OCI-LY7 (cell line): ENCODE results near the gene AP1S3. TPM values are rescaled to one million over a fixed set of nuclear protein-coding genes. Genes with fewer than 3 reads are reported as not detected.

Experiments used
- BruUV-seq: library from RNA; stranded (reverse); fragments of 400-500 nt; replicated peaks from 2 replicates; lab custom pipeline; 2021; lab: Mats Ljungman, UMichigan
- CTCF ChIA-PET: fragments of 300-600 bp; sonication (Branson Sonifier 250); formaldehyde crosslinking; loops from one replicate; lab custom pipeline; 2022; ENCODE audit warnings: antibody characterized with exemption; ENCODE audit not compliant: unreplicated experiment; lab: Charles Lee
- POLR2A ChIA-PET: fragments of 300-600 bp; sonication (Branson Sonifier 250); formaldehyde crosslinking; loops from one replicate; lab custom pipeline; 2022; ENCODE audit warnings: antibody characterized with exemption; lab: Charles Lee
- DNase-seq: peaks from one replicate; pipeline ENCODE4 v3.0.0-alpha.2; 2015; ENCODE audit warnings: low spot score
- H2AFZ ChIP-seq: fragments of 200-600 bp; sonication (generic), shearing (Covaris generic); 2 replicates; pipeline ENCODE4 v1.6.1; 2014; ENCODE audit warnings: mild to moderate bottlenecking, antibody characterized with exemption, low read length, moderate library complexity
- H3K27ac ChIP-seq: fragments of 200-600 bp; sonication (generic); 2 replicates; pipeline ENCODE4 v1.5.1; 2014; ENCODE audit warnings: mixed run types, low read depth, mild to moderate bottlenecking, moderate library complexity, low read length, inconsistent platforms; ENCODE audit not compliant: poor library complexity, severe bottlenecking
- H3K36me3 ChIP-seq: fragments of 200-600 bp; sonication (generic); 2 replicates; pipeline ENCODE4 v1.6.1; 2014; ENCODE audit warnings: mild to moderate bottlenecking, antibody characterized with exemption, low read length, moderate library complexity, mixed read lengths; ENCODE audit not compliant: insufficient read depth
- H3K4me1 ChIP-seq: fragments of 200-600 bp; sonication (generic); 2 replicates; pipeline ENCODE4 v1.5.1; 2014; ENCODE audit warnings: mild to moderate bottlenecking, low read length; ENCODE audit not compliant: insufficient read depth, poor library complexity, severe bottlenecking
- H3K4me2 ChIP-seq: fragments of 200-600 bp; sonication (generic); 2 replicates; pipeline ENCODE4 v1.6.1; 2014; ENCODE audit warnings: mild to moderate bottlenecking, low read length
- H3K4me3 ChIP-seq: fragments of 200-600 bp; sonication (generic); 2 replicates; pipeline ENCODE4 v1.5.1; 2014; ENCODE audit warnings: mild to moderate bottlenecking, low read depth, low read length; ENCODE audit not compliant: poor library complexity, severe bottlenecking
- H3K79me2 ChIP-seq: fragments of 200-600 bp; sonication (generic); 2 replicates; pipeline ENCODE4 v1.6.1; 2016; ENCODE audit warnings: low read depth, mild to moderate bottlenecking, low read length, moderate library complexity, mixed read lengths; ENCODE audit not compliant: insufficient read depth
- H3K9me2 ChIP-seq: fragments of 200-600 bp; sonication (generic); 2 replicates; pipeline ENCODE4 v1.6.1; 2016; ENCODE audit warnings: mild to moderate bottlenecking, low read length, mixed read lengths; ENCODE audit not compliant: insufficient read depth
- H3K9me3 ChIP-seq: fragments of 200-600 bp; sonication (generic); 2 replicates; pipeline ENCODE4 v1.6.1; 2014; ENCODE audit warnings: mild to moderate bottlenecking, mixed run types, low read length, mixed read lengths
- H4K20me1 ChIP-seq: fragments of 200-600 bp; sonication (generic); 2 replicates; pipeline ENCODE4 v1.6.1; 2014; ENCODE audit warnings: mild to moderate bottlenecking, antibody characterized with exemption, low read length, moderate library complexity, mixed read lengths; ENCODE audit not compliant: insufficient read depth
- EZH2phosphoT487 ChIP-seq: fragments of 200-600 bp; sonication (generic); IDR thresholded peaks from 2 replicates; pipeline ENCODE4 v1.6.1; 2018; ENCODE audit warnings: low read depth, borderline replicate concordance, mild to moderate bottlenecking, mixed run types, antibody characterized with exemption, low read length, moderate library complexity, mixed read lengths
- intact Hi-C: fragments of 100-400 bp; cut with micrococcal nuclease; formaldehyde crosslinking; loops from one replicate; pipeline ENCODE4 v1.10.0; 2022; ENCODE audit not compliant: unreplicated experiment
- total RNA-seq, 2 experiments: library from RNA; depleted of rRNA in 1 of 2; stranded (reverse); fragments of >200 nt in 1 of 2; shearing (Covaris generic) in 1 of 2; gene quantifications; 2 replicates each; pipeline ENCODE4 v1.2.3, GENCODE V29; 2014 to 2022
- TF ChIP-seq, protein P1 (sequence below): fragments of 200-600 bp; sonication (generic); conservative IDR thresholded peaks from 2 replicates; pipeline ENCODE4 v1.5.1; 2014; ENCODE audit warnings: mild to moderate bottlenecking, antibody characterized with exemption, low read length, moderate library complexity, mixed read lengths

Gene AP1S3
- total RNA-seq, 2 experiments from 2014 or later = 11.2 to 32.1 TPM

GRCh38 chr2:223801736-223802135, 35.6 kb downstream of the AP1S3 start:
- H3K9me2 ChIP-seq = no peaks in the 10 kb centered on the region
- POLR2A ChIA-PET = interaction anchor here (0.6 to 12.7 kb wide), 10 partner anchors 8 to 70 kb away, joined by 3 to 178 read pairs (median 4); no protein-coding TSS in a partner anchor
- TF ChIP-seq, protein P1, sequence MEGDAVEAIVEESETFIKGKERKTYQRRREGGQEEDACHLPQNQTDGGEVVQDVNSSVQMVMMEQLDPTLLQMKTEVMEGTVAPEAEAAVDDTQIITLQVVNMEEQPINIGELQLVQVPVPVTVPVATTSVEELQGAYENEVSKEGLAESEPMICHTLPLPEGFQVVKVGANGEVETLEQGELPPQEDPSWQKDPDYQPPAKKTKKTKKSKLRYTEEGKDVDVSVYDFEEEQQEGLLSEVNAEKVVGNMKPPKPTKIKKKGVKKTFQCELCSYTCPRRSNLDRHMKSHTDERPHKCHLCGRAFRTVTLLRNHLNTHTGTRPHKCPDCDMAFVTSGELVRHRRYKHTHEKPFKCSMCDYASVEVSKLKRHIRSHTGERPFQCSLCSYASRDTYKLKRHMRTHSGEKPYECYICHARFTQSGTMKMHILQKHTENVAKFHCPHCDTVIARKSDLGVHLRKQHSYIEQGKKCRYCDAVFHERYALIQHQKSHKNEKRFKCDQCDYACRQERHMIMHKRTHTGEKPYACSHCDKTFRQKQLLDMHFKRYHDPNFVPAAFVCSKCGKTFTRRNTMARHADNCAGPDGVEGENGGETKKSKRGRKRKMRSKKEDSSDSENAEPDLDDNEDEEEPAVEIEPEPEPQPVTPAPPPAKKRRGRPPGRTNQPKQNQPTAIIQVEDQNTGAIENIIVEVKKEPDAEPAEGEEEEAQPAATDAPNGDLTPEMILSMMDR = no peak
- no peak for TF ChIP-seq EZH2phosphoT487

DNA sequence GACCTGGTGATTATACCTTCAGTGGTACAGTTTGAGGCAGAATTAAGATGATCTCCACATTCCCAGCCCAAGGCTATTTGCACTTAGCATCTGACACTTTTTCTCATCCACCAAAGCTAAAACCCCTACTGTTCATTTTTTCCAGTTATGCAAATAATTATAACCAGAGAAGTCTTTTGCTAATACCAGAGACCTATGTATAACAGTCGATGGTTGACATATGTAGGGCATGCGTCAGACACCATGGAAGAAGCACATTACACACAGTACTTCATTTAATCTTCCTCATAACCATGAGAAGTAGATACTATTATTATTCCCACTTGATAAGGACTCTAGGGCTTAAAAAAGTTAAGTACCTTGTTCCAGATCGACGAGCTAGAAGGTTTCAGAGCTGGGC, 36.5 kb downstream of the AP1S3 start:
- no peaks in the 10 kb centered on the region for H3K36me3 ChIP-seq
- peaks cover 66% of the 10 kb centered on the region for H3K4me1 ChIP-seq
- no peak overlapping the region for H3K27ac ChIP-seq
- H2AFZ ChIP-seq = no peak overlapping the region
- H3K9me2 ChIP-seq = no peaks in the 10 kb centered on the region
- no TSS peak for BruUV-seq
- ChIA-PET POLR2A (interaction anchor here (0.6 to 12.7 kb wide), 9 partner anchors 9 to 1057 kb away, joined by 3 to 178 read pairs (median 4); no protein-coding TSS in a partner anchor), CTCF (interaction anchor here (1.2 kb wide), 1 partner anchor 35 kb away, joined by 4 read pairs; no protein-coding TSS in a partner anchor)
- TF ChIP-seq, protein P1 = no peak
- no peak for TF ChIP-seq EZH2phosphoT487
- no peak overlapping the region for H3K4me3 ChIP-seq
- intact Hi-C loops = loop anchor here (10.0 kb wide), 1 partner anchor 784 kb away; the partner anchor contains the start of gene CUL3
- H3K4me2 ChIP-seq = peak overlapping the region; percentile 12
- peaks cover 58% of the 10 kb centered on the region; the same call in 1 of the 2 replicates for H3K79me2 ChIP-seq
- H3K9me3 ChIP-seq = no peaks in the 10 kb centered on the region
- no peak for DNase-seq
- H4K20me1 ChIP-seq = no peaks in the 10 kb centered on the region

More at GRCh38 chr2:223801736-223802135, 35.6 kb downstream of the AP1S3 start:
- no peaks in the 10 kb centered on the region for H3K9me3 ChIP-seq
- no peaks in the 10 kb centered on the region for H3K36me3 ChIP-seq
- peaks cover 59% of the 10 kb centered on the region; the same call in 1 of the 2 replicates for H3K79me2 ChIP-seq
- DNase-seq = no peak
- H3K4me3 ChIP-seq = no peak overlapping the region
- H3K4me2 ChIP-seq = no peak overlapping the region
- H3K27ac ChIP-seq = no peak overlapping the region
- no TSS peak for BruUV-seq
- CTCF ChIA-PET = interaction anchor here (0.5 to 1.2 kb wide), 2 partner anchors 34 to 890 kb away, joined by 3 to 4 read pairs; no protein-coding TSS in a partner anchor
- peaks cover 72% of the 10 kb centered on the region for H3K4me1 ChIP-seq
- no peaks in the 10 kb centered on the region for H4K20me1 ChIP-seq
- intact Hi-C loops = loop anchor here (10.0 kb wide), 1 partner anchor 783 kb away; the partner anchor contains the start of gene CUL3
- no peak overlapping the region for H2AFZ ChIP-seq
